HUES48 (cell line): Measurements from ENCODE around the gene EEPD1.

ENCODE experiments used
- H3K27ac ChIP-seq: one replicate; pipeline ENCODE4 v1.7.0; 2013; ENCODE audit warnings: low read depth, low read length, inconsistent platforms
- H3K27me3 ChIP-seq: 2 replicates; pipeline ENCODE4 v1.6.1; 2013; ENCODE audit warnings: mild to moderate bottlenecking, low read length; ENCODE audit not compliant: control insufficient read depth, insufficient read depth
- H3K36me3 ChIP-seq: 2 replicates; pipeline ENCODE4 v1.6.1; 2013; ENCODE audit warnings: low read length; ENCODE audit not compliant: control insufficient read depth, insufficient read depth
- H3K4me1 ChIP-seq: 2 replicates; pipeline ENCODE4 v1.6.1; 2013; ENCODE audit warnings: mild to moderate bottlenecking, low read length; ENCODE audit not compliant: control insufficient read depth, insufficient read depth
- H3K4me3 ChIP-seq: 2 replicates; pipeline ENCODE4 v1.5.1; 2013; ENCODE audit warnings: mild to moderate bottlenecking, low read depth, low read length
- H3K9ac ChIP-seq: 2 replicates; pipeline ENCODE4 v1.6.1; 2013; ENCODE audit warnings: mild to moderate bottlenecking, low read depth, low read length, moderate library complexity
- H3K9me3 ChIP-seq: 2 replicates; pipeline ENCODE4 v1.6.1; 2013; ENCODE audit warnings: low read length; ENCODE audit not compliant: control insufficient read depth, insufficient read depth

EEPD1 gene

GRCh38 chr7:36308031-36308430 lies 155.0 kb downstream of the EEPD1 start:
- no peaks in the 10 kb centered on the region for H3K9me3 ChIP-seq
- peaks cover 14% of the 10 kb centered on the region for H3K4me1 ChIP-seq
- no peak overlapping the region for H3K4me3 ChIP-seq
- H3K9ac ChIP-seq: no peak overlapping the region
- no peak overlapping the region for H3K27ac ChIP-seq
- H3K36me3 ChIP-seq: no peaks in the 10 kb centered on the region
- no peaks in the 10 kb centered on the region for H3K27me3 ChIP-seq

DNA sequence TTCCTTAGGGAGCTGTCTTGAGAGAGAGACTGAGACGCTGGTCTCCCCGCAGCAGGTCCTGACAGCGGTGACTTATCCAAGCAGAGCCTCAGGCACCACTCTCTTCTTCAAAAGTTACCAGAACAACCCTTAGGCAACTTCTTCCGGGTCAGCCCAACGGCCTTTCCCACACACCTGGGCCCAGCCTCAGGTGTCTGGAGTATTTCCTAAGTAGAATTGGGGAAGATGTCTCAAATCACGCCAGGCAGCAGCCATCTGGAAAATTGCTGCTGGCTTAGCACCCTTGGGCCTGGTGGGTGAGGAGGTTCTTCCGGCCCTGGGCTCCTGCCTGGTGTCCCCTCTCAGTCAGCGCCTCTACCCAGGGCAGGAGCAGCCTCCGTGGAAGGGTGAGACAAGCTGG lies 156.2 kb downstream of the EEPD1 start:
- Histone ChIP-seq H3K27me3 (no peaks in the 10 kb centered on the region), H3K4me1 (peaks cover 7% of the 10 kb centered on the region), H3K9ac (no peak overlapping the region), H3K9me3 (no peaks in the 10 kb centered on the region), H3K27ac (no peak overlapping the region), H3K36me3 (no peaks in the 10 kb centered on the region), H3K4me3 (no peak overlapping the region)

DNA sequence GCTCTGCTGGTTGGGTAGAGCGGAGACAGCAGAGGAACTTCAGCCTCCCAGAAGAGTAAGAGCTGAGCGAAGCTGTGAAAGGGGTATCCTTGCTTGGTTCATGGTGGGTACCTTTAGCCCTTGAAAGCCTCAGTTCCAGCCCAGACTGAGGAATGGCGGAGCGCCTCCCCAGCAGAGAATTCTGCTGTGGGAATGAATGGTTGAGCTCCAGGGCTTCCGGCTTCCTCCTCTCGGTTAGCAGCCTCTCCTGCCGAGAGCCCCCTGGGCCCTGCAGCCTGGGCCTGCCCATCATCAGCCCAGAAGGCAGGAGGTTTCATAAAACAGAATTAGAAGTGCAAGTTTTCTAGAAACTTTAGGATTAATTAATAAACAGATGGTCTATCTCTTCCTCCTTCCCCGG lies 156.7 kb downstream of the EEPD1 start:
- peaks cover 7% of the 10 kb centered on the region for H3K4me1 ChIP-seq
- no peaks in the 10 kb centered on the region for H3K9me3 ChIP-seq
- H3K27ac ChIP-seq: no peak overlapping the region
- no peak overlapping the region for H3K4me3 ChIP-seq
- no peak overlapping the region for H3K9ac ChIP-seq
- H3K27me3 ChIP-seq: no peaks in the 10 kb centered on the region
- no peaks in the 10 kb centered on the region for H3K36me3 ChIP-seq

DNA sequence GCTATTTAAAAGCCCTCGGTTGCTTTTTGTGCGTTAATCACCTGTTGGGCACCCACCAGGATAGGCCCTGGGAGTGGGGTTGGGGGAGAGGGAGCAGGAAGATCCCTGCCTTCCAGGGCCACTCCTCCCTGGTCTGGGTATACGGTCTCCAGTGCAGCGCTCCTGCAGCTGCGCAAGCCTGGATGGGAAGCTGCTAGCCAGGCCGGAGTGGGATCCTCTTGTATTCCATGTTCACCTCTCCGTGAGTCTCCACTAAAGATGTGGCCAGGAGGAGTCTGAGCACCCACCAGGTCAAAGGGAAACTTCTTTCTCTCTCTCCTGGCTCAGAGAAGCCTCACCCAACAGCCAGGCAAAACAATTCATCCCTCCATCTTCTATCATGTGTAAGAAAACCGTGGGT lies 157.8 kb downstream of the EEPD1 start:
- Histone ChIP-seq H3K9ac (no peak overlapping the region), H3K4me1 (peaks cover 7% of the 10 kb centered on the region), H3K9me3 (no peaks in the 10 kb centered on the region), H3K27ac (no peak overlapping the region), H3K4me3 (no peak overlapping the region), H3K27me3 (no peaks in the 10 kb centered on the region), H3K36me3 (no peaks in the 10 kb centered on the region)

- H3K9ac ChIP-seq: no peak overlapping the region
- peaks cover 7% of the 10 kb centered on the region for H3K4me1 ChIP-seq
- no peaks in the 10 kb centered on the region for H3K27me3 ChIP-seq
- H3K36me3 ChIP-seq: no peaks in the 10 kb centered on the region
- H3K27ac ChIP-seq: no peak overlapping the region
- H3K4me3 ChIP-seq: no peak overlapping the region
- no peaks in the 10 kb centered on the region for H3K9me3 ChIP-seq
Observed at GRCh38 chr7:36311539-36311938, 158.5 kb downstream of the EEPD1 start.

DNA sequence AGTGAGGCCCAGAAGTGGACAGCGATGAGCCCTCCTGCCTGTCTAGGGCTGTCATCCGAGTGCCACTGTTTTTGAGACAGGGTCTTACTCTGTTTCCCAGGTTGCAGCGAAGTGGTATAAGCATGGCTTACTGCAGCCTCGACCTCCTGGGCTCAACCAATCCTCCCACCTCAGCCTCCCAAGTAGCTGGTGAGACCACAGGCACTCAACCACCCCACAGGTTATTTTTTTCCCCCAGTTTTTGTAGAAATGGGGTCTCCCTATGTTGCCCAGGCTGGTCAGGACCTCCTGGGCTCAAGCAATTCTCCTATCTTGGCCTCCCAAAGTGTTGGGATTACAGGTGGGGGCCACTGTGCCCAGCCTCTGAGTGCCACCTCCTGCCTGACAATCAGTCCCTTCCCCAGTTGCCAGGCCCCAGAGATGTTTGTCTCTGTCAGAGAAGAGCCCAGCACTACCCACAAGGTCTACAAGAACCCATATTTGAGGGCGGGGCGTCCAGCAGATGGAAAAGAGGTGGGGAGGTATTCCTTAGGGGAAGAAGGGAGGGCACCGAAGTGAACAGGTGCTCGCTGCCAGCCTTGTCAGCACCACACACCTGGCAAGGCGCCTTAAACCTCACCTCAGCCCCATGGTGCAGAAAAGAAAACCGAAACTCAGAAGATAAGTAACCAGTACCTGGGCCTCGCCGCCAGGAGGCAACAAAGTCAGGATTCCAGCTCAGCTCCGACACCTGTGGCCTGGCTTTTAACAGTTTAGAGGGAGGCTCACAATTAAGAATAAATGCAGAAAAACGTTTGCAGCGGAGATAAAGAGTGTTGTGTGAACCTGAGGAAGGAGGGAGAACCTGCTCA lies 159.2 kb downstream of the EEPD1 start:
- no peaks in the 10 kb centered on the region for H3K27me3 ChIP-seq
- H3K27ac ChIP-seq: no peak overlapping the region
- H3K9ac ChIP-seq: no peak overlapping the region
- no peak overlapping the region for H3K4me3 ChIP-seq
- H3K4me1 ChIP-seq: peaks cover 7% of the 10 kb centered on the region
- no peaks in the 10 kb centered on the region for H3K36me3 ChIP-seq
- H3K9me3 ChIP-seq: no peaks in the 10 kb centered on the region

DNA sequence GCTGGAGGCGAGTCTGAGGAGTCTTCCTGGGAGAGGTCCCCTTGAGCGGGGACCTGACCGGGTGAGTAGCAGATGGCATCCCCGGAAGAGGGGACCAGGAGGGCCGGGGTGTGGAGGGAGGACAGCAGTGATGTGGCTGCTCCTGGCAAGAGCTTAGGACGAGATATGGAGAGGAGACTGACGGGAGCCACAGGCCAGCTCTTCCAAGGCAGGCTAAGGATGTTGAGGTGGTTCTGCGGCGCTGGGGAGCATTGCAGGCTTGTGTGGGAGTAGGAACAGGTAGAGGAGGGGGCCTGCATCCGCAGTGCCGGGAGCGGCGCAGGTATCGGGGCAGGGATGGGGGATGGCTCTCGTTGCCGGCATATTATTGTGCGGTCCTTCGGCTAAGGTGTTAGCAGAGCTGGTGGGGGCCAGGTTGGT lies 159.9 kb downstream of the EEPD1 start:
- Histone ChIP-seq H3K27ac (no peak overlapping the region), H3K36me3 (no peaks in the 10 kb centered on the region), H3K4me1 (peaks cover 7% of the 10 kb centered on the region), H3K27me3 (no peaks in the 10 kb centered on the region), H3K4me3 (no peak overlapping the region), H3K9me3 (no peaks in the 10 kb centered on the region), H3K9ac (no peak overlapping the region)

GRCh38 chr7:36313607-36314006 lies 160.6 kb downstream of the EEPD1 start:
- peaks cover 11% of the 10 kb centered on the region for H3K4me1 ChIP-seq
- no peaks in the 10 kb centered on the region for H3K27me3 ChIP-seq
- no peak overlapping the region for H3K4me3 ChIP-seq

GRCh38 chr7:36314491-36314890 lies 161.4 kb downstream of the EEPD1 start:
- no peaks in the 10 kb centered on the region for H3K9me3 ChIP-seq
- no peak overlapping the region for H3K4me3 ChIP-seq
- no peak overlapping the region for H3K27ac ChIP-seq
- H3K9ac ChIP-seq: no peak overlapping the region
- no peaks in the 10 kb centered on the region for H3K27me3 ChIP-seq
- no peaks in the 10 kb centered on the region for H3K36me3 ChIP-seq
- H3K4me1 ChIP-seq: peaks cover 12% of the 10 kb centered on the region

More at GRCh38 chr7:36313607-36314006, 160.6 kb downstream of the EEPD1 start:
- Histone ChIP-seq H3K36me3 (no peaks in the 10 kb centered on the region), H3K9me3 (no peaks in the 10 kb centered on the region), H3K9ac (no peak overlapping the region), H3K27ac (no peak overlapping the region)

- Histone ChIP-seq H3K9me3 (no peaks in the 10 kb centered on the region), H3K36me3 (no peaks in the 10 kb centered on the region), H3K4me1 (0 out of 2 replicates have a peak, but pooled peaks cover 6% of the 10 kb centered on the region), H3K9ac (no peak overlapping the region), H3K27ac (no peak overlapping the region), H3K27me3 (no peaks in the 10 kb centered on the region), H3K4me3 (no peak overlapping the region)
Observed at GRCh38 chr7:36315309-36315944, 162.4 kb downstream of the EEPD1 start.

DNA sequence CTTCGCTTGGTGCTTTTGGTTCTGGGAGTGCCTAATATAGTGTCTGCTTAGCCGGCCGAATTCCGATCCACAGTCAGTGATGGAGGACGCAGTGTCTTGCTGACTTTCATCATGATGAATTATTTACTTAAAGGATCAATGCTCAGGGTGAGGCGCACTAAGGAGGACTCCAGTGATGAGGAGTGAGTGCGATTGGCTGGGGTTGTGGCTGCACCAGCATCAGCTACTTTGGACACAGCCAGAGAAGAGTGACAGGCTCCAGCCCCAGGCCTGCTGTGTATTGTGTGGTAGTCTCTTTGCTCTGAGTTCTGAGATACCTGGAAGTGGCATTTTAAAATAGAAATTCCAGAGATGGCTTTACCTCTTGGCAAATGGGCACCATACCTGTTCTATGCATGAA lies 163.3 kb downstream of the EEPD1 start:
- no peak overlapping the region for H3K9ac ChIP-seq
- H3K9me3 ChIP-seq: peaks cover under 1% of the 10 kb centered on the region; the same call in 1 of the 2 replicates
- no peak overlapping the region for H3K27ac ChIP-seq
- H3K4me3 ChIP-seq: no peak overlapping the region
- H3K36me3 ChIP-seq: no peaks in the 10 kb centered on the region
- 0 out of 2 replicates have a peak, but pooled peaks cover 6% of the 10 kb centered on the region for H3K4me1 ChIP-seq
- no peaks in the 10 kb centered on the region for H3K27me3 ChIP-seq
